Liver (tissue), 9 donors: Measurements from ENCODE around the gene RBM20. TPM values are rescaled to one million over a fixed set of nuclear protein-coding genes. Genes with fewer than 3 reads are reported as not detected.
A peak's percentile ranks its signal among the peaks of the same experiment; 100 is the strongest.

Source experiments
- DNase-seq: peaks from one replicate; pipeline ENCODE4 v3.0.0-alpha.2; 2017; ENCODE audit warnings: low spot score
- H3K27ac ChIP-seq, 2 donors: one replicate each; pipeline ENCODE4 v1.7.0; 2013; ENCODE audit warnings: inconsistent platforms in 2 of 2, low read length in 2 of 2, control low read depth in 1 of 2, low read depth in 1 of 2, mild to moderate bottlenecking in 1 of 2
- H3K27me3 ChIP-seq, 4 donors: one replicate each; pipeline versions ENCODE4 v1.6.1 to v1.7.0; 2013; ENCODE audit warnings: low read length in 3 of 4, inconsistent platforms in 1 of 4, mild to moderate bottlenecking in 1 of 4, moderate library complexity in 1 of 4; ENCODE audit not compliant: control insufficient read depth in 4 of 4, insufficient read depth in 4 of 4
- H3K36me3 ChIP-seq, 4 donors: one replicate each; pipeline versions ENCODE4 v1.6.1 to v1.7.0; 2013; ENCODE audit warnings: low read length in 3 of 4, mild to moderate bottlenecking in 3 of 4, low read depth in 1 of 4, moderate library complexity in 1 of 4; ENCODE audit not compliant: control insufficient read depth in 4 of 4, insufficient read depth in 3 of 4
- H3K4me1 ChIP-seq, 4 donors: one replicate each; pipeline versions ENCODE4 v1.6.1 to v1.7.0; 2013; ENCODE audit warnings: low read length in 3 of 4, mild to moderate bottlenecking in 3 of 4, moderate library complexity in 1 of 4; ENCODE audit not compliant: control insufficient read depth in 4 of 4, insufficient read depth in 4 of 4
- H3K4me3 ChIP-seq, 3 donors: one replicate each; pipeline versions ENCODE4 v1.6.1 to v1.7.0; 2013; ENCODE audit warnings: low read length in 3 of 3, control low read depth in 1 of 3, low read depth in 1 of 3, mild to moderate bottlenecking in 1 of 3
- H3K9ac ChIP-seq, 2 donors: one replicate each; pipeline ENCODE4 v1.7.0; 2013; ENCODE audit warnings: low read length in 2 of 2, mild to moderate bottlenecking in 2 of 2, moderate library complexity in 2 of 2, control low read depth in 1 of 2, low read depth in 1 of 2
- H3K9me3 ChIP-seq, 4 donors: one replicate each; pipeline versions ENCODE4 v1.6.1 to v1.7.0; 2013; ENCODE audit warnings: low read length in 3 of 4; ENCODE audit not compliant: control insufficient read depth in 4 of 4
- ATF3 ChIP-seq: IDR thresholded peaks from 2 replicates; pipeline ENCODE4 v1.6.1; 2016; ENCODE audit warnings: antibody characterized with exemption
- CTCF ChIP-seq: fragments of 150-350 bp; IDR thresholded peaks from 2 replicates; pipeline ENCODE4 v1.5.1; 2017; ENCODE audit warnings: improper control_type of control experiment, low read depth, low read length; ENCODE audit not compliant: missing input control
- EGR1 ChIP-seq, 2 donors: IDR thresholded peaks; 2 replicates each; pipeline ENCODE4 v1.6.1; 2016 to 2018; ENCODE audit warnings: antibody characterized with exemption in 2 of 2, low read depth in 2 of 2
- FOXA1 ChIP-seq: IDR thresholded peaks from 2 replicates; pipeline ENCODE4 v1.6.1; 2016; ENCODE audit warnings: antibody characterized with exemption
- FOXA2 ChIP-seq: IDR thresholded peaks from 2 replicates; pipeline ENCODE4 v1.6.1; 2016; ENCODE audit warnings: antibody characterized with exemption
- GABPA ChIP-seq, 2 donors: IDR thresholded peaks in 1 of 2; conservative IDR thresholded peaks in 1 of 2; 2 replicates each; pipeline ENCODE4 v1.6.1; 2016; ENCODE audit warnings: antibody characterized with exemption in 2 of 2, mild to moderate bottlenecking in 1 of 2, moderate library complexity in 1 of 2
- HNF4A ChIP-seq, 2 donors: conservative IDR thresholded peaks; 2 replicates each; pipeline ENCODE4 v1.6.1; 2016; ENCODE audit warnings: antibody characterized with exemption in 2 of 2, mild to moderate bottlenecking in 2 of 2
- MAX ChIP-seq: IDR thresholded peaks from 2 replicates; pipeline ENCODE4 v1.6.1; 2016; ENCODE audit warnings: antibody characterized with exemption
- NR2F2 ChIP-seq: IDR thresholded peaks from 2 replicates; pipeline ENCODE4 v1.6.1; 2016; ENCODE audit warnings: antibody characterized with exemption
- RAD21 ChIP-seq, 2 donors: IDR thresholded peaks; 2 replicates each; pipeline ENCODE4 v1.6.1; 2016; ENCODE audit warnings: antibody characterized with exemption in 2 of 2, mild to moderate bottlenecking in 2 of 2
- RXRA ChIP-seq, 2 donors: IDR thresholded peaks; 2 replicates each; pipeline ENCODE4 v1.6.1; 2017 to 2018; ENCODE audit warnings: antibody characterized with exemption in 2 of 2, mild to moderate bottlenecking in 1 of 2
- SP1 ChIP-seq: IDR thresholded peaks from 2 replicates; pipeline ENCODE4 v1.6.1; 2018; ENCODE audit warnings: antibody characterized with exemption, mild to moderate bottlenecking
- TAF1 ChIP-seq: conservative IDR thresholded peaks from 2 replicates; pipeline ENCODE4 v1.6.1; 2016; ENCODE audit warnings: antibody characterized with exemption, mild to moderate bottlenecking
- YY1 ChIP-seq: IDR thresholded peaks from 2 replicates; pipeline ENCODE4 v1.6.1; 2016; ENCODE audit warnings: antibody characterized with exemption, mild to moderate bottlenecking
- ZBTB33 ChIP-seq: IDR thresholded peaks from 2 replicates; pipeline ENCODE4 v1.6.1; 2016; ENCODE audit warnings: antibody characterized with exemption
- WGBS: extraction: QIAGEN DNeasy Blood & Tissue Kit; methylation state at CpG from one replicate; pipeline ENCODE4 v1.1.7; 2013; 5-methylcytosine and 5-hydroxymethylcytosine counted together
- polyA plus RNA-seq, 2 donors: library from polyadenylated mRNA; stranded (reverse) in 1 of 2; unstranded in 1 of 2; fragments of 200-250 nt in 1 of 2; fragments of >200 nt in 1 of 2; fragmentation: Nextera tagmentation in 1 of 2; extraction: Ambion mirVana in 1 of 2; gene quantifications; one replicate each; pipeline versions ENCODE4 v1.2.1 to v1.2.3, GENCODE V29; 2013 to 2015
- total RNA-seq, 2 donors: library from RNA; depleted of rRNA; stranded (reverse); fragments of >200 nt; gene quantifications; one replicate each; pipeline ENCODE4 v1.2.3, GENCODE V29; 2014
- donor health status: healthy.
- donor health status: healthy.
- donor health status: healthy.
- donor health status: healthy.
- donor health status: healthy.

RBM20 gene
- total and polyA plus RNA-seq, 4 donors = 0.03 to 0.08 (median 0.05) TPM; not detected in 1

- peaks cover 0 to 19% (median 13%) of the 10 kb centered on the region in 4 donors for H3K4me1 ChIP-seq
- H3K4me3 ChIP-seq = no peak overlapping the region
- no peak overlapping the region for H3K9ac ChIP-seq
- no peak overlapping the region for H3K27ac ChIP-seq
- no peaks in the 10 kb centered on the region for H3K27me3 ChIP-seq
- TF ChIP-seq GABPA (IDR thresholded peaks at IDR 0.05 in 1 of 2, conservative IDR thresholded peaks at IDR 0.05 in 1 of 2) (no peak), FOXA2 (no peak), MAX (no peak), CTCF (no peak), EGR1 (IDR thresholded peaks at IDR 0.05; ENCODE audit: low read depth in 2 of 2) (no peak), TAF1 (no peak), SP1 (no peak), FOXA1 (no peak)
- H3K36me3 ChIP-seq = no peaks in the 10 kb centered on the region
- 96% methylated on average over 6 of the region's 6 CpGs for WGBS
- DNase-seq = no peak
- no peaks in the 10 kb centered on the region for H3K9me3 ChIP-seq
Observed at GRCh38 chr10:110742801-110743200, 98.7 kb downstream of the RBM20 start.

GRCh38 chr10:110744782-110745181 lies 100.6 kb downstream of the RBM20 start:
- no peaks in the 10 kb centered on the region for H3K36me3 ChIP-seq
- no peak overlapping the region for H3K27ac ChIP-seq
- H3K9ac ChIP-seq = no peak overlapping the region
- no peak overlapping the region for H3K4me3 ChIP-seq
- DNase-seq = no peak
- 65% methylated on average over 5 of the region's 5 CpGs for WGBS
- H3K4me1 ChIP-seq = peaks cover 0 to 7% (median 5%) of the 10 kb centered on the region in 4 donors
- no peaks in the 10 kb centered on the region for H3K27me3 ChIP-seq
- TF ChIP-seq ATF3 = no peak
- TF ChIP-seq CTCF = no peak
- TF ChIP-seq ZBTB33 = no peak
- H3K9me3 ChIP-seq = no peaks in the 10 kb centered on the region

GRCh38 chr10:110746254-110746826 lies 102.2 kb downstream of the RBM20 start:
- Histone ChIP-seq H3K9me3 (no peaks in the 10 kb centered on the region), H3K36me3 (no peaks in the 10 kb centered on the region), H3K27ac (no peak overlapping the region), H3K27me3 (no peaks in the 10 kb centered on the region), H3K9ac (no peak overlapping the region), H3K4me3 (no peak overlapping the region), H3K4me1 (no peaks in the 10 kb centered on the region)
- DNase-seq = peak; percentile 61
- 4% methylated on average over 4 of the region's 4 CpGs for WGBS
- TF ChIP-seq YY1 (no peak), SP1 (no peak), RAD21 (IDR thresholded peaks at IDR 0.05) (peak; percentile 98), RXRA (IDR thresholded peaks at IDR 0.05) (peak in 1 of 2 donors; percentile 35), TAF1 (no peak), NR2F2 (no peak), CTCF (peak; percentile 83), ZBTB33 (no peak), HNF4A (conservative IDR thresholded peaks at IDR 0.05) (peak in 1 of 2 donors; percentile 40)
